Astrocyte of the hippocampus (primary cell): ENCODE data around the gene SNRPA.

ENCODE experiments used
- DNase-seq: peaks from one replicate; pipeline ENCODE4 v3.0.0; 2011; ENCODE audit warnings: low read depth, low spot score

SNRPA gene

GRCh38 chr19:40750874-40751537, at the start of gene SNRPA:
Gene SNRPA (plus strand): TSS chr19:40751203. CDS start chr19:40751409, 206 bp downstream.
- peak; percentile 99 for DNase-seq

GRCh38 chr19:40701758-40702157, 49.2 kb upstream of the SNRPA start:
- DNase-seq, result no peak

GRCh38 chr19:40702337-40703012, 48.5 kb upstream of the SNRPA start:
- DNase-seq, result peak; percentile 53

GRCh38 chr19:40703029-40703755, 47.8 kb upstream of the SNRPA start:
- DNase-seq, result no peak

- DNase-seq, result no peak
These were observed 46.3 kb upstream of the SNRPA start for GRCh38 chr19:40704491-40705361.

- DNase-seq, result no peak
These were observed 45.7 kb upstream of the SNRPA start for GRCh38 chr19:40705362-40705651.

- no peak for DNase-seq
These were observed 44.9 kb upstream of the SNRPA start for GRCh38 chr19:40705950-40706619.

- no peak for DNase-seq
These were observed 43.4 kb upstream of the SNRPA start for GRCh38 chr19:40707615-40708014.

GRCh38 chr19:40709817-40710216, 41.2 kb upstream of the SNRPA start:
- no peak for DNase-seq

- no peak for DNase-seq
These were observed 37.1 kb upstream of the SNRPA start for GRCh38 chr19:40713939-40714338.

- peak; percentile 98 for DNase-seq
These were observed 36.3 kb upstream of the SNRPA start for GRCh38 chr19:40714441-40715299.

- DNase-seq, result no peak
These were observed 34.9 kb upstream of the SNRPA start for GRCh38 chr19:40716031-40716481.

- DNase-seq, result peak; percentile 100
These were observed 34.3 kb upstream of the SNRPA start, which contains the start of the genes COQ8B and ITPKC for GRCh38 chr19:40716482-40717324. Gene COQ8B (minus strand): TSS chr19:40716886. CDS start chr19:40714632, 2,254 bp downstream. Gene ITPKC (plus strand): TSS chr19:40717112. CDS start chr19:40717136, 24 bp downstream.

- DNase-seq, result no peak
These were observed 33.6 kb upstream of the SNRPA start for GRCh38 chr19:40717325-40717879.

- peak; percentile 16 for DNase-seq
These were observed 32.9 kb upstream of the SNRPA start for GRCh38 chr19:40717880-40718773.

- peak; percentile 60 for DNase-seq
These were observed 32.1 kb upstream of the SNRPA start for GRCh38 chr19:40718774-40719391.

- no peak for DNase-seq
These were observed 31.5 kb upstream of the SNRPA start for GRCh38 chr19:40719414-40719894.
